GM21390 (cell line): ENCODE data around the gene IER5.

ENCODE experiments used
- ATAC-seq: cut with Tn5 transposase; IDR thresholded peaks from one replicate; pipeline ENCODE4 v1.9.1; 2021; ENCODE audit not compliant: unreplicated experiment

The IER5 gene

DNA sequence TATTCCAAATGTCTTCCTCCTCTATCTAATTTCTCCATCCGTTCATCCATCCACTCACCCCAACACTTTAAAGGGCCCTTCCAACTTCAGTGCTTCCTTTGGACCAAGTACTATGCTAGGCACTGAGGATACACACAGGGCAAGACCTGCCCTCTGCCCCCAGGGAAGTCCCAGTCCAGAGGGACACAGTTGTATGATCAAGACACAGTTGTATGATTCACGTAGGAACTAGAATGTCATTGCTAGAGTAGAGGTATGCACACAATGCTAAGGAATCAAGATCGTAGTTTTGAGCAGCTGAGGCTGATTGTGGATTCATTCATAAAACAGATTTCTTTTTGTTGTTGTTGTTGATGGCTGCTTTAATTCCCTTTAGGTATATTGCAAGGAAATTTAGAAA is 11.6 kb upstream of the IER5 start:
- ATAC-seq, result no peak

DNA sequence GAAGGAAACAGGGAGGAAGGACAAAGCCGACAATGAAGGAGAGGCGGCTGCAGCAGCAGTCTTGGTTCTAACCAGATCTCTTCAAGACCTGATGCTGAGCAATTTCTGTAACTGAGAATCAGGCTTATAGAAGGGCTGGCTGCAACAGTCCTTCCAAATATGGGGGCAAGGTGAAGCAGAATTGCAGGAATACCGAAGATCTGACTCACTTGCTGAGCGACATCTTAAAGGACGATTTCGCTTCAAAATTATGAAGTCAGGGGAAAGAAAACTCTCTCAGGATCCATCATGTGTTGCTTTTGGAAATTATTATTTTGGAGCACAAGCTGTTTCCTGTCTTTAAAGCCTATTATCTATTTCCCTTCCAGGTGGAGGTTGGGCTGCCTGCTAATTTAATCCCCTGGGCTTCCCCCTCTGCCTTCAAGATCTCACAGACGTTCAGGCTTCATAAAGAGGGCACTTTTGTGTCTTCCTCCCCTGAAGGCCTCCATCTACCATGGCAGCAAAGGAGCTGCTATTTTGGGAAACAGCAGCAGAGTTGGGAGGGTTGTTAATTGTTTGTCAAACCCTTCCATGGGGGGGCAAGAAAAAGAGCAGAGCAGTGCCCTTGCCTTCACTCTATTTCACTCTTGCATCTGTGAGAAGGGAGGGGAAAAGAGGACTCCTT is 10.8 kb upstream of the IER5 start:
- no peak for ATAC-seq

DNA sequence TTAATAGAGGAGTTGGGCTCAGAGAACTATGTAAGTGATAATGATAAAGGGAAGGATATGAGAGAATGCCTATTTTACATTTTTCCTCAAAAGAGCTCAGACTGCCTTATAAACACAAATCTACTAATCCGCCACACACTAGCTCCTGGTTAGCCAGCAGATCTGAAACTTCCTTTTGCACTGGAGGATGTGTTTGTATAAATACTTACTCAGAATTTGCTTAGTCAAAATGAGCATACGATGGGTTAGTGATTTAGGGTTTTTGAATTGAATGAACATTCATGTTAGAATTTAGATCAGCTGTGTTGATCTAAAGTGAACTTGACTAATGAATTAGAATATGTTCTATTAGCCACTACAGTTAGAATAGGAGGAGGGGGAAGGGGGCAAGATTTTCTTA is 9.1 kb upstream of the IER5 start:
- ATAC-seq, result no peak

DNA sequence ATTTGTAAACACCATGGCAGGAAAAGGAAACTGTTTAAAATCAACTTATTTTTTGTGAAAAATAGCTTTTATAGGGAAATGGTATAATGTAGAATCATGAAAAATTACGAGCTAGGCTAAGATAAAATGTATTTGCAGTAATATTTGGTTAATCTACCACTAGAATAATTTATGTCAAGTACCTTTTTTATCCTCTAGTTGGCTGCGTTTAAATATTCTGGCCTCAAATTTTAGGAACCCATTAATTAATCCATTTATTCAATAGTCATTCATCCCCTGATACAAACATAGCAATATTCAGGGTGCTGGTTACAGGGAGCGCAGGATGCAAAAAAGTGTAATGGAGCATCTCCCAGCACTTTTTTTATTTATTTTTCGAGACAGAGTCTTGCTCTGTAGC is 8.6 kb upstream of the IER5 start:
- ATAC-seq, result no peak

DNA sequence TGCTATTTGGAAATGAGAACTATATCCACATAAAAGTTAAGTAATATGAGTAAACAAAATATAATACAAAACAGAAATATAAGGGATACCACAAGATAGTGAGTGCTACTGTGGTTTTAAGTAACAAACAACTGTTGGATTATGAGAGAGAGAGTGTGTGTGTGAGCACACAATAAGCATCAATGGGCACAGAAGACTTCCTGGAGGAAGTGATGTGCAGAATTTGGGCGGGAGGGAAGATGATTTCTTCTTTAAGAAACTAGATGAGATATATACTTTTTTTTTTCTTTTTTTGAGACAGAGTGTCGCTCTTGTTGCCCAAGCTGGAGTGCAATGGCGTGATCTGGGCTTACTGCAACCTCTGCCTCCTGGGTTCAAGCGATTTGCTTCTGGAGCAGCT is 7.9 kb upstream of the IER5 start:
- ATAC-seq, result no peak

DNA sequence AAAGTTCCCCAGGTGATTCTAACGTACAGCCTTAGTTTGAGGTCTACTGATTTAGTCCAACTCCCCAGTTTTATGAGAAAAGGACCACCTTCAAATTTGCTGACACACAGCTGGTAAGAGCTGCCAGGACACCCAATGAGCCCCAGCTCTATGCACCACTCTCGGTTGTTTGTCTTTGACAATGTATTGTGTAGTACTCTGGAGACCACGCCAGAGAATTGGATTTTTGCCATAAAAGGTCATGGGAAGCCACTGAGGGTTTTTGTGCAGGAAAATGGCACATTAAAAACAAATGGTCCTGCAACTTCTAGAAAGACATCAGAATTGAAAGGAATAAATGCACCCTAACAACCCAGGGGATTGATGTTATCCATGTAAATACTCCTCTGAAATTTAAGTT is 7.1 kb upstream of the IER5 start:
- ATAC-seq, result no peak

DNA sequence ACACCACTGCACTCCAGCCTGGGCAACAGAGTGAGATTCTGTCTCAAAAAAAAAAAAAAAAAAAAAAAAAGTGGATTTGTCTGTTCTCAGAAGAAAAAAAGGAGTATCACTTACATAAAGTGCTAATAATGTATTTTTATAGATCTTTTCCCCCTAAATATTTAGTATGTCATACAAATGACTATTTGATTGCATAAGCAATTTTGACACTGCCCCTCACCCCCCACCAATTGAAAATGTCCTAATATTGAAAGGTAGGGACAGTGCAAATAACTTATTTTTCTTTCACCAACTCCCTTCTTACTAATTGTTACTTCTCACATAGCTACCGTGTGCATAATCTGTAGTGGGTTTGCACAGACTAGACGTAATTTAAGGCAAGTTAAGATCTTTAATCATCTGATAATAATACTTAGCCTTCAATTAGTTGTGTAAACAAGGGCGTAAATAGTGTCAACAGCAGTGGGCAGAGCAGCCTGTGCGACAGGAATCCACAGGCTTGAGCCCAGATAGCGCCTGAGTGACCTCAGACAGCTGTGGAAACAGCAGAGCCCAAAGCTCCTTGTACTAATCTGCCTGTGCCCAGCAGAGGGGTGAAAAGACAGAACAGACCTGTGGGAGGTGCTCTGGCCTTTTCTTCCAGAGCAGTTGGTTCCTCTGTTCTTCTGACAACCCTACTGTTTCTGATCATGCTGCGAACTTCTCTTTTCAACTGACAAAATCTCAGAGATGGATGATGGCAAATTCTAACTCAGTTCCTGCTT is 4.5 kb upstream of the IER5 start:
- peak; percentile 41 for ATAC-seq

DNA sequence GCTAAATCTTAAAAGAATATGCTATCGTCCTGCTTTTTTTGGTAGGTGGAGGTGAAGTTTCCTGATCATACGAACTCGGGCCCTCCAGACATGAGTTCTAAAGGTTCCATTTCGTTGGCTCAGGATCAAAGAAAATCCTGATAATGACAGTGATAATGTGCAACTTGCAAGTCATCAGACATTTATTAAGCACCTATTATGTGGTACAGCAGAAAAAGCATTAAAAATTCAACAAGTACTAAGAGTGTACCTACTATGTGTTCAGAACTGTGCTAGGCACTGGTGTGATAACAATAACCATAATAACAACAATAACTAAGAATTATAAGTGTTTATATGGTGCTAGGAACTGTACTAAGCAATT is 3.9 kb upstream of the IER5 start:
- ATAC-seq, result no peak

DNA sequence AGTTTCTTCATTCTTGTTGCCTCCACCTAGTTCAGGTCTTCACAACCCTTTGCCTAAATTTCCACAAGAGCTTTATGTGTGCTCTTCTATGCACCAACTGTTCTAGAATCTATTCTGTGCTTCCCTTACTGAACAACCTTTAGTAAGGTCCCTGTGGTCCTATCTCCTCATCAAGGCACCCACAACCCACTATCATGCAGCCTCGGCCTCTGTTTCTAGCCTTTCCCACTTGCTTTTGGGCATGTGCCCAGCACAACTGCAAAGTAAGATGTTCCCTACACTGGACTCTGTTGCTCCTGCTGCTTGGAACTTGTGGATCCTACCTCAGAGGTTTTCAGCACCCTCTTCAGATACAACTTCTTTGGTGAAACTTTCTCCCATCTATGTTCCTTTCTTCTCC is 2.4 kb upstream of the IER5 start:
- ATAC-seq, result no peak

DNA sequence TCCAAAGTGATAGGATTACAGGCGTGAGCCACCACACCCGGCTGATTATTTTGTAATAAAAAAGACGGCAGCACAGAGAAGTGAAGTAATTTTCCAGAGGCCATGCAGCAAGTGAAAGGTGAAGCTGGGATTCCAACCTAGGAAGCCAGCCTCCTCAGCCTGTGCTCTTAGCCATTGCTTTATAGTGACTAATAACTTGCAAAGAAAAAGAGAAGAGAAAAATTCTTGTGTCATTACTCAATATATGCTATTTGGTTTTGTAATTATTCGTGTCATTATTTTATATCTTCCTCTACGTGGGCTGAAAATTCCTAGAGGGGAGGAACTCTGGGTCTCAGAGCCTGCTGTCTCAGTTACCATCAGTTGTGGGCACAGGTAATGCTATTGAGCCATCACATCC is 1.6 kb upstream of the IER5 start:
- ATAC-seq, result no peak

DNA sequence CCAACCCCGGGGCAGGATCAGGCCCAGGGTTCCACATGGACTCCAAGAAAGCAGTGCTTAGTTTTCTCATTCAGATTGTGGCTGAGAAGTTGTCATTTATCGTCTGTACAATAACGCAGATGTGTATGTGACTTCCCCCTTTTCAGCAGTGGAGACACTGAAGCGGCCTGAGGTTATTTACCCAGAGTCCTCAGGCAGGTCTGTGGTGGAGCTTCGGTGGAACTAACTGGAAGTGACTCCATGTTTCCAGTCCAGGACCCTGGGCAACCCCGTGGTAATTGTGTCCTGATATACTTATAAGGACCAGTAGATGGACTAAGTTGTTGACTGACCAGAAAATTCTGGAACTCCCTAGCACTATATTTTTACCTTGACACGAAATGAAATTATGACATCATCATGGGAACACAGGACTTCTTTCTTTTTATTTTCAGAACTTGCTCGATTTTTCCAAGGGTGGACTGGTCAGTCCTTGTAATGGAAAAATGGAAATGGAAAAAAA is 1.0 kb upstream of the IER5 start:
- no peak for ATAC-seq

DNA sequence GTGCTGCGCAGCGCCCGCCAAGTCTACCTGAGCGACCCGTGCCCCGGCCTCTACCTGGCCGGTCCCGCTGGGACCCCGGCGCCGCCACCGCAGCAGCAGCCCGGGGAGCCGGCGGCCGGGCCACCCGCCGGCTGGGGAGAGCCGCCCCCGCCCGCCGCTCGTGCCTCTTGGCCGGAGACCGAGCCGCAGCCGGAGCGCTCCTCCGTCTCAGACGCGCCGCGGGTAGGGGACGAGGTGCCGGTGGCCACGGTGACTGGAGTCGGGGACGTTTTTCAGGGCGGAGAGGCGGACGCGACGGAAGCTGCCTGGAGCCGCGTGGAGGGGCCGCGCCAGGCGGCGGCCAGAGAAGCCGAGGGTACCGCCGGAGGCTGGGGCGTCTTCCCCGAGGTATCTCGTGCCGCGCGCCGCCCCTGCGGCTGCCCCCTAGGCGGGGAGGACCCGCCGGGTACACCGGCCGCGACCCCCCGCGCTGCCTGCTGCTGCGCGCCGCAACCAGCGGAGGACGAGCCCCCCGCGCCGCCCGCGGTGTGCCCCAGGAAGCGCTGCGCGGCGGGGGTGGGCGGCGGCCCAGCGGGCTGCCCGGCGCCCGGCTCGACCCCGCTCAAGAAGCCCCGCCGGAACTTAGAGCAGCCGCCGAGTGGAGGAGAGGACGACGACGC is 646 bp downstream of the IER5 start:
- ATAC-seq, result peak; percentile 9

DNA sequence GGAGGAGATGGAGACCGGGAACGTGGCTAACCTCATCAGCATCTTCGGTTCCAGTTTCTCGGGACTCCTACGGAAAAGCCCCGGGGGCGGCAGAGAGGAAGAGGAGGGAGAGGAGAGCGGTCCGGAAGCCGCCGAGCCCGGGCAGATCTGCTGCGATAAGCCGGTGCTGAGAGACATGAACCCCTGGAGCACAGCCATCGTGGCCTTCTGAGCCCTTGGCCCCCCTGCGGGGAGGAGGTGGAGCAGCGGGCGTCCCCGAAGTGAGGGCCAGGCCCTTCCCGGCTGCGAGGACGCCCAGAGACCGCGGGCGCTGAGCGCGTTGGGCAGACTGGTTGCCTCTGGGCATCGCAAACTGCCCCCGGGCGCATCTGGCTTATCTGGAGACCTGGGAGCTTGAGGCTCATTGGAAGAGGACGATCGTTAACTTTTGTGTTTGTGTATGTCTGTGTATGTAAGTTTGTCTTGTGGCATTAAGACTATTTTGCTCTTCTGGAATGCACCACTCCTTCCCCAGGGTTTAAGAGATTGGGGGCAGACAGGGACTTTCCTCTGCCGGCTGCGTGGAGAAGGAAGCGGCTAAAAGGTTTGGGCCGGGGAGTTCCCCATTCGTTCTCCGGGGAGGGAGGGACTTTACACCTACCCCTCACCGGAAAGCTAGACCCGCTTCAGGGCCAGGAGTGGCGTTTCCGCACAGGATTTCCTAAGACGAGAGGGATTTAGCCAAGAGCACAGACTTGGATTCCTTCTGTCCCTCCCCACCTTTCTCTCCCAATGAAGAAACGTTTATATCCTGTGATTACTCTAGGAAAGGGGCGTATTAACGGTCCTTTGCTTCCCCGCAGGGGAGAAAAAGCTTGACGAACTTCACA is 1.4 kb downstream of the IER5 start:
- ATAC-seq, result peak; percentile 31

DNA sequence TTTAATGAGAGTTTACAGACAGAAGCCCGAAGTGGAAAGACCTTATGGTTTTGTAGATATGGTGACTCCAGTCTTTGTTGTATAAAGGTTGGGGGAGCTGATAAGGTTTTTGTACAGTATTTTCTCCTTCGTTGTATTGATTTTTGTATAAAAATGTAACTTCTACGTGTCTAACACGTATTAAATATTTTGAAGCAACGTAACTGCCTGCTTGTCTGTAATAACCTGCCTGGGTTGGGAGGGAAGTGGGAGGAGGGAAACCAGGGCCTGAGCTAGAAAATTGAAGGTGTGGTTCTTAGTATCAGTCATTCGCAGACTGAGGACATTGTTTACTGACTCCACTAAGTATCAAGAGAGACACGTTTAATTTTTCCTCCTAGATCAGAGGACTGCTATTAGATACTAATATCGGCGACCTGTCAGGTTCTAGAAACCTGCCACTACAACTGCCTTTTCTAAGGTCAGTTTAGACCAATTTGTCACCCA is 2.2 kb downstream of the IER5 start:
- ATAC-seq, result no peak

DNA sequence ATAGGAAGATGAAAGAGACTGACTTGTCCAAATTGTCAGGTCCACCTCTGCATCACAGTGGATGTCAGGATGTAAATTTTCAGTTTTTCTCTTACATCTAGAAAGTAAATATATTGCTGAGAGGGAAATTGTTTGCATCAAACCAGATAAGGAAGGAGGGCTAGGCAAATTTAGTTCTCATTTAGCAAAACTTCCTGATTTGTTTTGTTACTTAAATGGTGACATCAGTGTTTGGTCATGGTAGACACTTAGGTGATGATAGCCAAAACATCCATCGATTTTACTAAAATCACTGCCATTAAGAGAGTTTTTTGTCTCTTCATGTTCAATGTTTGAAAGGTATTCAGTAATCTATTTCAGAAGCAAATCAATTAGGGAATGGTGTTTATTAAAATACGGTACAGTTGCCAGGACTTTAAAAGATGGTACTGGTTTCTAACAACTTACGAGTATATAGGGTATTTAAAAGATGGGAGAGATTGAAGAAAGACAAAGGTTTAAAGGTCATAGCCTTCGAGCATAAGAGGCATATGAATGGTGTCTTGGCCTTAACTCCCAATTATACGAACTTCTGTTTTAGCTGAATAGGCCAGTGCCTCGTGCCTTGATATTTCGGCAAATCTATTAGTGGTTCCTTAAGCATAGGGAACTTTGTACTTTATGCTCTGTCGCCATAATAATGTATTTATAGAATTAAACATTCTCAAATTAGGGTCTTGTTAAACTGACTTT is 3.0 kb downstream of the IER5 start:
- no peak for ATAC-seq

DNA sequence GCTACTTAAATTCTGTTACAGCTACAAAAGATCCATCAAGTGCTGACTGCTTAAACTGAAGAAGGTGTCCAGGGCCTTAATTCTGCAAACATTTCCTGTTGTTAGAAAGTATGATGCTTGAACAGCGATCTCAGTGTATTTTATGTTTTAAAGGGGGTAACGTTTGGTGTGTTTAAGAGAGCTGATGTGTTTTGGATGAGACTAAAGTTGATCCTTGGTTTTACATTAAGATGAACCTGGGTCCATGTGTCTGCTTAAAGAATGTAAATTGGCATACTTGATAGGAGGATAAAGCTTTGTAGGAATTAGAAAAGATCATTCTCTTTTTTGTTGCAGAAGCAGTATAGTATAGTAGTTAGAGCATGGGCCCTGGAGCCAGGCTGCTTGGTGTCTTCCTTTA is 3.6 kb downstream of the IER5 start:
- ATAC-seq, result no peak

DNA sequence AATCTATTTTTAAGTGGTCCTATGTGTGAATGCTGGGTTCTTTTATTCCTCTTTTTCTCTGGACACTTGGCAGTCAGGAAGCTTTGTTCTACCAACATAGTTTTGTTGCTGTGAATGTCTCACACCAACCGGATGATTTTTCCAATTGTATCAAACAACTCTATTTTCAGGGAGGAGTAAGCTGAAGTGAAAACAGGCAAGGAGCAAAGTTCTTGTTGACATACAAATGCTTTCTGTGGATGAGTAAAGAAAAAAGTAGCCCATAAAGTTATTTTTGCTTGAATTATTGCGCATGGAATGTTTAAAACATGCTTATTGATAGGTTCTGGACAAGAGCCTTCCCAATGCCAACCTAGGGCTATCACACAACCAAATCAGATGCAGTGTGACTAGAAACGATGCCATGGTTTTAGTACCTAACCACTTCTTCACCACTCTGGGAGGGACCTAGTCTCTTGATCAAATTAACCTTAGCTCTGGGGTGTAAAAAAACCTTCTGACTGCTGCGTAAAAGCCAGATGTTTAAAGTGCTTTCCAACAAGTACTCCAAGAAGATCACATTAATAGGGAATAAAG is 4.5 kb downstream of the IER5 start:
- no peak for ATAC-seq

DNA sequence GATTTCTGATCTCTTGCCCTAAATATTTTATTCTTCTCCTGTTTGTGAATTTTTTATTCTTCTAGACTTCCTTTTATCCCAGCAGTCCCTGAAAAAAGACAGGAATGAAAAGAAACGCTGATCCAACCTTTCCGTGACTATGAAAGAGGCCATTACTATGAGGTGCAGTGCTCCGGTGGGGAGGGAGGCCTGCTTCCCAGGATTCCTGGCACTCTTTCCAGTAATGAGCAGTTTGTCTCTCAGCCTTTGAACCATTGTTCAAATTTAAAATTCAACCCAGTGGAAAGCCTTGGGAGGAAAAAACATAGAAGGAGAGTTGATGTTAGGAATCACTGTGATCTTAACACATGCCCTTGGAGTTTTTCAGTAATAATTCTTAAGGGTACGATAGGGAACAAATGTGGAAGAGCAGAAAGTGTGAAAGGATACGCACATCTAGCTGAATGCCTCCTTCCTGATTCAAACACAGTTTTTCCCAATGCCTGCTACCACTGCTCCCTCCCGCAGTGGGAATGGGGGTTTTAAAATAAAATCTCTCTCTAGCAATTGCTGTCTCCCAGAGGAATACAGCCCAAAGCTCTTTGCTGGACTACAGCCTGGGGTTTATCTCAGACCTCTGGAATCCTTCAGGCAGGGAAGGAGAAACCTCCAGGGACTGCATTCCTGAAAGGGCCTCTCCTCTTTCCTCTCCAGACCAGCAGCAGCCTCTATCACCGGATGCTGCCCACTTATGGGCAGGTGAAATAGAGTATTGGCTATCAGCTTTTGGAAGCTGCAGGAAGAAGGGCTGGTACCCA is 6.1 kb downstream of the IER5 start:
- no peak for ATAC-seq

DNA sequence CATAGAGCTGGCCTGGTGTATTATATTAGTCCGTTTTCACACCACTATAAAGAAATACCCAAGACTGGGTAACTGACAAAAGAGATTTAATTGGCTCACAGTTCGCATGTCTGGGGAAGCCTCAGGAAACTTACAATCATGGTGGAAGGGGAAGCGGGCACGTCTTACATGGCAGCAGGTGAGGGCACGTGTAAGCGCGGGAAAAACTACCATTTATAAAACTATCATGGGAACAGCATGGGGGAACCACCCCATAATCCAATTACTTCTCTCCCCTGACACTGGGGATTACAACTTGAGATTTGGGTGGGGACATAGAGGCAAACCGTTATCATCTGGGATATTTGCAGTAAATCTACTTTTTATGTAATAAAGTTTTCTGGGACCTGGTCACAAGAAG is 6.8 kb downstream of the IER5 start:
- no peak for ATAC-seq
